Fibroblast of upper back skin (primary cell): ENCODE results near the gene CP.

Experiments used
- DNase-seq: peaks from one replicate; pipeline ENCODE4 v3.0.0-alpha.2; 2013

Gene CP

GRCh38 chr3:149180057-149180573 is 41.5 kb downstream of the CP start:
- DNase-seq, result peak; percentile 98

- DNase-seq, result peak; percentile 85
Measured at GRCh38 chr3:149179220-149179619, 42.4 kb downstream of the CP start.

DNA sequence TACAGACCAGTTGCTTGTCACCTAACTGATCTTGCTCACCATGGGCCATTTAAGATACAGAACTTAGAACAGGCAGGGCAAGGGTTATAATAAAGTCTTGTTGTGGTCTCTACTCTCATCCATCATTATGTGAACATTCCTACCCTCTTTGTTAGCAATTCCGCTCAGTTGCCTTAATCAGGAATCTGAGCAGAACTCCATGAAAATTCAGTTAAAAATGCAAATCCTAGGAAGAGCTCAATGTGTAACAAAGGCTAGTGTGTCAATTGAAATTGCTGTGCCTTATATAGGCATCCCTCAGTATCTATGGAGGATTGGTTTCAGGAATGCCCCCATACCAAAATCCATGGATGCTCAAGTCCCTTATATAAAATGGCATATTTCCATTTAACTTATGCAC is 44.5 kb downstream of the CP start:
- DNase-seq, result no peak

DNA sequence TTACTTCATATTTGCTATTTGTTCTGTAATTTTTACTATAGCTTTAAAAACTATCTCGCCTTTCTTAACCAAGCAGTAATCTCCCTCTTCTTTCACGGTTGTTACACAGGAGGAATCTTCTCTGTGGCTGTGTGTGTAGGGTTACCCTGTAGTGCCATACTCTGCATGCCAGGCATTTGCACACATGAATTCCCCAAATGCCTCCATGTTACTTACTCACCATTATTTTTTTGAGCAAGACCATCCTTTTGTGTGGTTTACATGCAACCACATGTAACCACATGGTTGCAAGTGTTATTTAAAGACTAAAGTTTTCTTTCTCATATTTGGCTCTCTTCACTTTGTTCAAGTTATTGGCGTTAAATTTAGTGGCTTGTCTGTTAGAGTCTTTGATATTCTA is 46.7 kb downstream of the CP start:
- peak; percentile 49 for DNase-seq

DNA sequence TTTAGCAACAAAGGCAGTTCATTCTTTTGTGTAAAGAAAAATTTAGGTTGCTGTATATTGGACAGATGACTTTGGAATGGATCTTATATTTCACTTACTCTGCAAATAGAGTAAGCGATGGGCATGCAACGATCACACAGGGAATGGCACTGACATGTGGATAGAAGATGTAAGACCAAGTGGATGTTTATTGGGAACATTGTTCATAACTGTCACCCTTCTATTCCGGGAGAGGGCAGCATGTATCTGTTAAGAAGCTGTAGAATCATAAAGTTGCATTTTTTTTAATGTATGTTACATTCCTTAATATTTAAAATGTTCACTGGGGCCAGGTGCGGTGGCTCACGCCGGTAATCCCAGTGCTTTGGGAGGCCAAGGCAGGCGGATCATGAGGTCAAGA is 51.0 kb downstream of the CP start:
- DNase-seq, result no peak

GRCh38 chr3:149167898-149168297 is 53.7 kb downstream of the CP start:
- DNase-seq, result no peak

- no peak for DNase-seq
Measured at GRCh38 chr3:149163066-149163465, 58.6 kb downstream of the CP start.

- DNase-seq, result no peak
Measured at GRCh38 chr3:149162007-149162406, 59.6 kb downstream of the CP start.

- DNase-seq, result no peak
Measured at GRCh38 chr3:149160754-149161300, 60.8 kb downstream of the CP start.

GRCh38 chr3:149153402-149153801 is 68.2 kb downstream of the CP start:
- DNase-seq, result no peak

DNA sequence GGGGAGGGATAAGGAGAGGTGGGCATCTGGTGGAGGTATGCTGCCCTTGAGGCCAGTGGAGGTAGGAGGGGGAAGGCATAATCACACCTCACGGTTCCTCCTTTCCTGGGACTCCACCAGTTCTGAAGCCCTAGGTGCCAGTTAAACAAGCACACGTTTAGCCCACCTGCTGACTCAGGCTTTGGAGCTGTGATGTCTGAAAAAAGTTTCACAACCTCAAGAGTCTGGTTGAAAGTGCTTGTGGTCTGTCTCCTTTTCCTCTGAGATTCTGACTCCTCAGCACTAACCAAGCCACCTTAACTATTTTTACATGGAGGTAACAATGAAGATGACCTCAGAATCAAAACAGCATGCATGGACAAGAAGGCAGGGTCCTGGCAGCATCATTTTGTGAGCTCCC is 69.2 kb downstream of the CP start:
- peak; percentile 59 for DNase-seq

- DNase-seq, result peak; percentile 43
Measured at GRCh38 chr3:149151843-149152242, 69.8 kb downstream of the CP start.

DNA sequence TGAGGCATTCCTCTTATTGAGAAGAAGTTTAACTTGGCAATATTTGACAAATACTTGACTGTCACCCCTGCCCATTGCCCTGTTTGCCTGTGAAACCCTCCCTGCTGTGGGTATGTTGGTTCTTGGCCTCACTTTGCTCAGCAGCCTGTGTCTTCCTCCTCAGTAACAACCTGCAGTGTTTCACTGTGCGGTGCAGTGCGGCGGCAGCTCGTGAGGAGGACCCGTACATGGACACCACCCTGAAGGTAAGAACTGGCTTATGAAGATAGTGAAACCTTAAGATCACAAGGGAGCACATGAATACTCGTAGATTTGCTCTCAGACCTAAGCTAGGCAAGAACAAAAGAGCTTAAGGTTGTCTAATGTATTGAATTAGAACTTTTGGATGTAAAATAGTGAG is 71.2 kb downstream of the CP start:
- no peak for DNase-seq

DNA sequence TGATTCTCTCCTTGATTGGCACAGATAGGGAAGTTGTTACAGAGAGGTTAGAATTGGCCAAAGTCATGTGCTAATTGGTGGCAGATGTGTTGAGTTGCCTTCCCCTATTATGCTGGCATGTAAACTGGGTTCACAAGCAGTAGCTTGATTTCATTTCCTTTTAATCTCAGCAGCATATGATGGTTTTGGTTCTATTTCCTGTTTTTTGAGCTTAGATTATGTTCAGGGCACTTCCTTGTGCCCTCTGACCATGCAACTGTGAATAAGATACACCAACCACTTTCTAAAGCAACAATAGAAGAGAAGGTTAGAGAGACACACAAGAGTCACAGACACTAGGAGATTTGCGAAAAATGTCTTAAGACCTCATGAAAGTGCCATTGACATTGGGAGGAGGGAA is 75.7 kb downstream of the CP start:
- no peak for DNase-seq

GRCh38 chr3:149145356-149145755 is 76.3 kb downstream of the CP start:
- no peak for DNase-seq

DNA sequence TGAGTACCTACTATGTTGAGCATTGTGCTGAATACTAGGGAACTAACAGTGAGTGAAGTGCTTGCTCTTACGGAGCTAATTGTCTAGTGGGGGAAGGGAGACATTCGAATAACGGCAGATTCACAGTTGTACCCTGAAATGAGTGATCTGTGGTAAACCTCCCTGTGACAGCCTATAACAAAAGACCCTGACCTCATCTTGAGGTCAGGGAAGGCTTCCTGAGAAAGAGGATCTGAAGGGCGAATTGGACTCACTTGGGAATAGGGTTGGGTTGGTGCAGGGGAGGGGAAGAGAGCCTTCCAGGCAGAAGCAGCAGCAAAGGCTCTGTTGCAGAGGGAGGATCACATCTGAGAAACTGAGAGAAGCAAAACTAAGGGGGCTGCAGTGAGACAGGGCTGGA is 78.9 kb downstream of the CP start:
- no peak for DNase-seq

- DNase-seq, result no peak
Measured at GRCh38 chr3:149134575-149134974, 87.1 kb downstream of the CP start.

- DNase-seq, result no peak
Measured at GRCh38 chr3:149131589-149131988, 90.0 kb downstream of the CP start.

DNA sequence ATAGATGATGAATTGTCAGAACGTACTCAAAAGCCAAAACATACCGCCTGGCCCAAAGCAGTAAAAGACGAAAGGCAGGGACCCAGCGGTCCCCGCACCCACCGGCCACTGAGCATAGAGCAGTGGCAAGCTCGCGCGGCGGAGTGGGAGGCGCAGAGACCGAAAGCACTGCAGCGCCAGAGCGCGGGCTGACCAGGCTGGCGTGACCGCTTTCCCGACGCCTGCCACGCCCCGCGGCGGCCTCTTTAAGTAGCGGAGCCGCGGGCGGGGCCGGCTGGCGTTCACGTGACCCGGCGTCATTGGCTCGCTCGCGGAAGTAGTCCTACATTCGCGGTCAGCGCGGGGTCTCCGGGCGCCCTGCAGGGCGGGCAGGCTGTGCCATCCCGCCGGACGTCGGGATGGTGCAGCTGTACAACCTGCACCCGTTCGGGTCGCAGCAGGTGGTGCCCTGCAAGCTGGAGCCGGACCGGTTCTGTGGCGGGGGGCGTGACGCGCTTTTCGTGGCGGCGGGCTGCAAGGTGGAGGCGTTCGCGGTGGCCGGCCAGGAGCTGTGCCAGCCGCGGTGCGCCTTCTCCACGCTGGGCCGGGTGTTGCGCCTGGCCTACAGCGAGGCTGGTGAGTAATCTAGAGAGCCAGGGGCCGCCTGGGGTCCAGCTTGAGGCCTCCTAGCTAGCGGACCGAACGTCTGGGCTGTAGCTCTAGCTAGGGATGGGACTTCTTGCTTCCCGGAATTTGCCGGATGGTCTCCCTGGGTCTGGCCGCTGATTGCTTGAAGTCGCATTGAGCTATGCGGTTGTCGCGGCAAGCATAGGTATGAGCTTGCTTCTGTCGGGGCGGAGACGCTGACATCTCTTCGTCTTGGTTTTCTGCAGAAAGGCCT is 92.1 kb downstream of the CP start, which contains the start of gene HPS3:
Gene HPS3 (plus strand): TSS at position 313 of the 880 bp plus-strand sequence. CDS start 86 bp downstream, at position 399.
- DNase-seq, result peak; percentile 86

DNA sequence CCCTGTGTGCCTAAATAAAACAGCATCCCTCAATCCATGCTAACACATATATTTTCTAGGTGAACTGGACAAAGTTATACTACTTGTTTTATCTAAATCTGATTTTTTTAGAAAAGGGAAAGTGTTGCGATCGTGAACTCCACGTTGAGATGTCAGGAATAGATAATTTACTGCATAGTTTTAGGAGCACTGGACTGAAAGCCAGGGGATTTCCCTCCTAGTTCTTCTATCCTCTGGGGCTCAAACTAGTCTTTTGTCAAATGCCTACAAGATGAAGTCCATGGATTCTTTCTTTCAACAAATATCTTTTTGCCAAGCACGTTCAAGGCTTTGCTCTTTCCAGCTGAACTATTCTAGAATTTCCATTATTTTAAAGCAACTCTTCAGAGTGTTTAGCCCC is 92.8 kb downstream of the CP start:
- peak; percentile 11 for DNase-seq

GRCh38 chr3:149122721-149123578 is 98.7 kb downstream of the CP start:
- DNase-seq, result no peak
